ENCODE data around the gene NACAD. TPM values are rescaled to one million over a fixed set of nuclear protein-coding genes. Genes with fewer than 3 reads are reported as not detected.

Gene NACAD
- total RNA-seq, 1 experiment from 2014 or later = not detected

DNA sequence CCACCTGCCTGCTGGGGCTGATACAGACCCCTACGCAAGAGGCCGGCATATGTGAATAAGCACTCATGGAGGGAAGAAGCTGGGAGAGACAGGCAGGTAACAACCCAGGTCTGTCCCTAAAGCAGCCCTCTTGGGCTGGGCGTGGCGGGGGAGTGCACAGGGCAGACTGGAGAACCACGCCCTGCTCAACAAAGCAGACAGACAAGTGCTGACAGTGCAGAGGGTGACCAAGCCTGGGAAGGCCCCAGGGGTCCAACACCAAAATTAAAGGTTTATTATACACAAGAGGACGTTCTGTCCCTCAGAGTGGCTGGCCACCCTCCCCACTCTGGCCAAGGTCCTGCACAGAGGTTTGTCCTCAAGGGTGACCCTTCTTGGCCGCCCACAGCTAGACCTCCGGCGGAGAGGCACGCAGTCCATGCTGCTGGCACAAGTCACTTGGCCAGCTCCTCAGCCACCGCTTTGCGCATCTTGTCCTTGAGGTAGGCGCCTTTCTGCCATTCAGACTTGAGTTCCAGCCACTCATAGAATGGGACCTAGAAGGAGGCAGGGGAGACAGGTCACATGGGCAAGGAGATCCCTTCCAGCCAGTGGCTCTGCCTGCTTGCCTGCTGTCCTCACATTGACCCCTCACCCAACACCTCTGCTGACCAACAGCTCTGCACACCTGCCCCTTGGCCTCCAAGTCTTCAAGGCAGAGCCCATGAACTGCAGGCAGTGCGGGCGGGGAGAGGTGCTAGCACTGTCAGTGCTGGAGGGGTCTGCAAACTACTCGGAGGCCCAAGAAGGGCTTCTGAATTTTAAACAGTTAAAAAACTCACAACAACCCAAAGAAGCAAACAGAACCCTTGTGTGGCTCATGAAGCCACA is 11.4 kb upstream of the NACAD start:
- CTCF ChIA-PET = interaction anchor here (0.6 to 0.7 kb wide), 2 partner anchors 69 to 242 kb away, joined by 3 to 4 read pairs; no protein-coding TSS in a partner anchor
- intact Hi-C loops (cut with micrococcal nuclease) = no loop called here
- H3K4me3 Mint-ChIP-seq (ENCODE audit: unreplicated experiment) = no peak overlapping the region
- TF ChIP-seq, protein P1, sequence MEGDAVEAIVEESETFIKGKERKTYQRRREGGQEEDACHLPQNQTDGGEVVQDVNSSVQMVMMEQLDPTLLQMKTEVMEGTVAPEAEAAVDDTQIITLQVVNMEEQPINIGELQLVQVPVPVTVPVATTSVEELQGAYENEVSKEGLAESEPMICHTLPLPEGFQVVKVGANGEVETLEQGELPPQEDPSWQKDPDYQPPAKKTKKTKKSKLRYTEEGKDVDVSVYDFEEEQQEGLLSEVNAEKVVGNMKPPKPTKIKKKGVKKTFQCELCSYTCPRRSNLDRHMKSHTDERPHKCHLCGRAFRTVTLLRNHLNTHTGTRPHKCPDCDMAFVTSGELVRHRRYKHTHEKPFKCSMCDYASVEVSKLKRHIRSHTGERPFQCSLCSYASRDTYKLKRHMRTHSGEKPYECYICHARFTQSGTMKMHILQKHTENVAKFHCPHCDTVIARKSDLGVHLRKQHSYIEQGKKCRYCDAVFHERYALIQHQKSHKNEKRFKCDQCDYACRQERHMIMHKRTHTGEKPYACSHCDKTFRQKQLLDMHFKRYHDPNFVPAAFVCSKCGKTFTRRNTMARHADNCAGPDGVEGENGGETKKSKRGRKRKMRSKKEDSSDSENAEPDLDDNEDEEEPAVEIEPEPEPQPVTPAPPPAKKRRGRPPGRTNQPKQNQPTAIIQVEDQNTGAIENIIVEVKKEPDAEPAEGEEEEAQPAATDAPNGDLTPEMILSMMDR (IDR thresholded peaks at IDR 0.05; ENCODE audit: unreplicated experiment) = no peak
- H3K9me3 Mint-ChIP-seq (ENCODE audit: unreplicated experiment) = no peaks in the 10 kb centered on the region
- H3K4me1 Mint-ChIP-seq (ENCODE audit: insufficient read depth, unreplicated experiment) = no peaks in the 10 kb centered on the region
- no TSS peak for BruUV-seq (replicated peaks)
- no peak for DNase-seq (ENCODE audit: unreplicated experiment)
- POLR2A ChIA-PET = interaction anchor here (1.0 to 1.6 kb wide), 3 partner anchors 12 to 518 kb away, joined by 3 to 7 read pairs (median 3); partner anchors contain the start of genes H2AZ2, TBRG4 and TMED4
- peaks cover 55% of the 10 kb centered on the region for H3K36me3 Mint-ChIP-seq (ENCODE audit: insufficient read depth, unreplicated experiment)
- no peak overlapping the region for H3K27ac Mint-ChIP-seq (ENCODE audit: low read depth, unreplicated experiment)
- no peaks in the 10 kb centered on the region for H3K27me3 Mint-ChIP-seq (ENCODE audit: insufficient read depth, unreplicated experiment)

DNA sequence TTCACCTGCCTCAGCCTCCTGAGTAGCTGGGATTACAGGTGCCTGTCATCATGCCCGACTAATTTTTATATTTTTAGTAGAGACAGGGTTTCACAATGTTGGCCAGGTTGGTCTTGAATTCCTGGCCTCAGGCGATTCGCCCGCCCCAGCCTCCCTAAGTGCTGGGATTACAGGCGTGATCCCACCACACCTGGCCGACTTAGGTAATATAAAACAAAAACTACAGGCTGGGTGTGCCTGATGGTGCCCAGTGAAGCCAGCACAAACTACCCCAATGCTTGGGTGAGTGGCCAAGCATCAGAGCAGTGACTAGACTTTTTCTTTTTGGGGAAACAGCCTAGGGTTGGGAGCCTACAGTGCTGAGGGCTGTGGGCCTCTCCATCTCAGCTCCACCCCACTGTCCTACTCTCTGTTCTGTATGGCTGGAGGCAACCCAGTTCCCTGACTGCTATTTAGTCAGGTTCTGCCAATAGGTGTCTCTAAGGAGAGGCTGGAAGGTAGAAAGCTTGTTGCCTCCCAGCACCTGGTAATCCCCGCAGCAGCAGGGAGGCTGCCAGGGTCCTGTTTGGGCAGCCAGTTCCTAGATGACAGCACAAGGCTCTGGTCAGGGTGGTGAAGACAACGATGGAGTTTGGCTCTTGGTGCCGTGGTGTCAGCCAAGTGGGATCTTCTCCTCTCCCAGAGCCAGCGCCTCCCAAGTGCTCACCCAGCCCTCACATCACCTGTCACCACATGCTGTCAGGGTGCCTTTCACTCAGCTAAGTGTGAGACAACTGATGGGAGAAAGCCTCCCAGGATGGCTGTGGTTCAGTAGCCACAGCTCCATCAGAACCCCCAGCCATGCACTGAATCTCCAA is 10.4 kb upstream of the NACAD start:
- Mint-ChIP-seq H3K27ac (ENCODE audit: low read depth, unreplicated experiment) (no peak overlapping the region), H3K4me1 (ENCODE audit: insufficient read depth, unreplicated experiment) (no peaks in the 10 kb centered on the region), H3K9me3 (ENCODE audit: unreplicated experiment) (no peaks in the 10 kb centered on the region), H3K36me3 (ENCODE audit: insufficient read depth, unreplicated experiment) (peaks cover 50% of the 10 kb centered on the region), H3K4me3 (ENCODE audit: unreplicated experiment) (no peak overlapping the region), H3K27me3 (ENCODE audit: insufficient read depth, unreplicated experiment) (no peaks in the 10 kb centered on the region)
- no peak for DNase-seq (ENCODE audit: unreplicated experiment)
- POLR2A ChIA-PET = interaction anchor here (0.6 to 1.6 kb wide), 6 partner anchors 10 to 517 kb away, joined by 3 to 7 read pairs (median 3); partner anchors contain the start of genes H2AZ2, TBRG4 and TMED4
- intact Hi-C loops (cut with micrococcal nuclease) = no loop called here
- CTCF ChIA-PET = interaction anchor here (0.7 kb wide), 1 partner anchor 241 kb away, joined by 4 read pairs; no protein-coding TSS in a partner anchor
- TF ChIP-seq, protein P1 (IDR thresholded peaks at IDR 0.05; ENCODE audit: unreplicated experiment) = no peak
- BruUV-seq (replicated peaks) = no TSS peak

DNA sequence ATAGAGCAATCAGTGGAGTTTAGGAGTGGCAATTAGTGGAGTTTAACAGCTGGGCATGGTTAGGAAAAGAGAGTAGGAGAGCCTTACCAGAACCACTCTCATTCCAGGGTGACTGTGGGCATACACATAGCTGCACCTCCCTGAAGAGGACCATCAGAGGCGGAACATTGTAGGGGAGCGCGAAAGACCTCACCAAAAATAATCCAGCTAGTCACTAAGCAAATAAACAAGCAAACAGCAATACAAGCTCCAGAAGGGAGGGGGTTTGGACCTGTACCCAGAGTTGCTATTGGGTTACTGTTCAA is 4.1 kb upstream of the NACAD start:
- TF ChIP-seq, protein P1 (IDR thresholded peaks at IDR 0.05; ENCODE audit: unreplicated experiment) = no peak
- H3K9me3 Mint-ChIP-seq (ENCODE audit: unreplicated experiment) = no peaks in the 10 kb centered on the region
- H3K27me3 Mint-ChIP-seq (ENCODE audit: insufficient read depth, unreplicated experiment) = no peaks in the 10 kb centered on the region
- no peaks in the 10 kb centered on the region for H3K36me3 Mint-ChIP-seq (ENCODE audit: insufficient read depth, unreplicated experiment)
- H3K27ac Mint-ChIP-seq (ENCODE audit: low read depth, unreplicated experiment) = no peak overlapping the region
- CTCF ChIA-PET = interaction anchor here (0.6 to 1.2 kb wide), 2 partner anchors 19 to 504 kb away, joined by 3 read pairs; partner anchors contain the start of gene TBRG4
- intact Hi-C loops (cut with micrococcal nuclease) = no loop called here
- POLR2A ChIA-PET = interaction anchor here (0.5 to 2.8 kb wide), 4 partner anchors 16 to 245 kb away, joined by 3 to 16 read pairs (median 4); partner anchors contain the start of genes H2AZ2 and TBRG4
- peaks cover 12% of the 10 kb centered on the region for H3K4me1 Mint-ChIP-seq (ENCODE audit: insufficient read depth, unreplicated experiment)
- no peak for DNase-seq (ENCODE audit: unreplicated experiment)
- H3K4me3 Mint-ChIP-seq (ENCODE audit: unreplicated experiment) = no peak overlapping the region
- no TSS peak for BruUV-seq (replicated peaks)

Data from MCF 10A (cell line).